Measurements from ENCODE around the gene TRMT1.

DNA sequence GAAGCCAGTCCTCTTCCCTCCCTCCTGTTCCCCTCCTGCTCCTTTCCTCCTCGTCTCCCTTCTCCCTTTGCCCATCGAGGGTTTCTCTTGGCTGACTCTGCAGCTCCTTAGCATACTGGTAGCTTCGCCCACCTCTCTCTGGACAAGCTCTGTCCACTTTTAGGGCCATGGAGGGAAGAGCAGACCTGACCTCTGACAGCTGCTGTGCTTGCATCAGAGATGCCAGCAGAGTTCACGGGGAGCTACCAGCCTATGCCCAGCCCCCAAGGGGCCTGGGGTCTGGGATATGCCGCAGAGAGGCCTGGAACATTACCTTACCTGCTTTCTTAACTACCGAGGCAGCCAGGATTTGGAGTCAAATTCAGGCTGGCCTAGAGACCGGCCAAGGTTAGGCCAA, 33.5 kb downstream of the TRMT1 start:
- TF ChIP-seq, protein P1, sequence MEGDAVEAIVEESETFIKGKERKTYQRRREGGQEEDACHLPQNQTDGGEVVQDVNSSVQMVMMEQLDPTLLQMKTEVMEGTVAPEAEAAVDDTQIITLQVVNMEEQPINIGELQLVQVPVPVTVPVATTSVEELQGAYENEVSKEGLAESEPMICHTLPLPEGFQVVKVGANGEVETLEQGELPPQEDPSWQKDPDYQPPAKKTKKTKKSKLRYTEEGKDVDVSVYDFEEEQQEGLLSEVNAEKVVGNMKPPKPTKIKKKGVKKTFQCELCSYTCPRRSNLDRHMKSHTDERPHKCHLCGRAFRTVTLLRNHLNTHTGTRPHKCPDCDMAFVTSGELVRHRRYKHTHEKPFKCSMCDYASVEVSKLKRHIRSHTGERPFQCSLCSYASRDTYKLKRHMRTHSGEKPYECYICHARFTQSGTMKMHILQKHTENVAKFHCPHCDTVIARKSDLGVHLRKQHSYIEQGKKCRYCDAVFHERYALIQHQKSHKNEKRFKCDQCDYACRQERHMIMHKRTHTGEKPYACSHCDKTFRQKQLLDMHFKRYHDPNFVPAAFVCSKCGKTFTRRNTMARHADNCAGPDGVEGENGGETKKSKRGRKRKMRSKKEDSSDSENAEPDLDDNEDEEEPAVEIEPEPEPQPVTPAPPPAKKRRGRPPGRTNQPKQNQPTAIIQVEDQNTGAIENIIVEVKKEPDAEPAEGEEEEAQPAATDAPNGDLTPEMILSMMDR (IDR thresholded peaks at IDR 0.05) = no peak
- no peak for TF ChIP-seq POLR2A (IDR thresholded peaks at IDR 0.05)
